B cell (primary cell): Measurements from ENCODE around the gene MAPK9. TPM values are rescaled to one million over a fixed set of nuclear protein-coding genes. Genes with fewer than 3 reads are reported as not detected.

Experiments
- ATAC-seq: fragments of 200-7000 bp; cut with Tn5 transposase; one replicate; pipeline ENCODE4 v1.10.0; 2021; ENCODE audit warnings: low read depth, mild to moderate bottlenecking, moderate number of reproducible peaks, moderate library complexity
- CTCF ChIA-PET: fragments of 350-600 bp; sonication (Branson Sonifier 250); formaldehyde crosslinking; loops from one replicate; lab custom pipeline; 2021; ENCODE audit warnings: antibody characterized with exemption, inconsistent platforms; lab: Charles Lee
- POLR2A ChIA-PET: fragments of 350-600 bp; sonication (Branson Sonifier 250); formaldehyde crosslinking; loops from one replicate; lab custom pipeline; 2021; ENCODE audit warnings: antibody characterized with exemption; lab: Charles Lee
- DNase-seq: peaks from one replicate; pipeline ENCODE4 v3.0.0; 2013
- H2AFZ ChIP-seq: 2 replicates; pipeline ENCODE4 v1.6.1; 2012; ENCODE audit warnings: mild to moderate bottlenecking, low read depth, low read length; ENCODE audit not compliant: insufficient read depth, poor library complexity, severe bottlenecking
- H3K27ac ChIP-seq, 2 donors: 1 replicate in 1 of 2; 2 replicates in 1 of 2; pipeline ENCODE4 v1.5.1; 2012 to 2013; ENCODE audit warnings: low read length in 2 of 2, mild to moderate bottlenecking in 2 of 2, moderate library complexity in 1 of 2
- H3K27me3 ChIP-seq, 4 experiments: fragments of 200-600 bp in 1 of 4; sonication (generic) in 1 of 4; replicated peaks in 1 of 4; 1 replicate in 2 of 4; 2 replicates in 2 of 4; pipeline versions ENCODE4 v1.6.1 to v1.7.0; 2013 to 2016; ENCODE audit warnings: low read length in 3 of 4, mild to moderate bottlenecking in 2 of 4, mixed read lengths in 1 of 4, moderate library complexity in 1 of 4; ENCODE audit not compliant: insufficient read depth in 4 of 4, control insufficient read depth in 3 of 4; ENCODE audit errors: control extremely low read depth in 1 of 4
- H3K36me3 ChIP-seq, 2 experiments: replicated peaks in 1 of 2; 1 replicate in 1 of 2; 2 replicates in 1 of 2; pipeline versions ENCODE4 v1.6.1 to v1.7.1; 2013; ENCODE audit warnings: low read length in 1 of 2; ENCODE audit not compliant: insufficient read depth in 2 of 2, control insufficient read depth in 1 of 2; ENCODE audit errors: control extremely low read depth in 1 of 2, extremely low read depth in 1 of 2
- H3K4me1 ChIP-seq, 2 donors: fragments of 200-600 bp in 1 of 2; sonication (generic) in 1 of 2; 1 replicate in 1 of 2; 2 replicates in 1 of 2; pipeline versions ENCODE4 v1.5.1 to v1.6.1; 2013 to 2017; ENCODE audit warnings: low read length in 2 of 2; ENCODE audit not compliant: control insufficient read depth in 2 of 2, insufficient read depth in 2 of 2
- H3K4me2 ChIP-seq: replicated peaks from 2 replicates; pipeline ENCODE3; 2012; ENCODE audit warnings: mild to moderate bottlenecking, low read depth, low read length; ENCODE audit not compliant: poor library complexity, severe bottlenecking
- H3K4me3 ChIP-seq, 5 experiments: fragments of 200-600 bp in 1 of 5; sonication (generic) in 1 of 5; 1 replicate in 3 of 5; 2 replicates in 2 of 5; pipeline versions ENCODE4 v1.5.1 to v1.7.0; 2011 to 2016; ENCODE audit warnings: low read length in 4 of 5, mild to moderate bottlenecking in 4 of 5, low read depth in 2 of 5, control low read depth in 1 of 5, moderate library complexity in 1 of 5; ENCODE audit not compliant: insufficient read depth in 1 of 5; ENCODE audit errors: control extremely low read depth in 1 of 5, extremely low read depth in 1 of 5
- H3K79me2 ChIP-seq: fragments of 200-600 bp; sonication (generic); one replicate; pipeline ENCODE4 v1.6.0; 2016; ENCODE audit warnings: low read length; ENCODE audit not compliant: control insufficient read depth, insufficient read depth
- H3K9ac ChIP-seq: fragments of 200-600 bp; sonication (generic); 2 replicates; pipeline ENCODE4 v1.6.1; 2017; ENCODE audit warnings: mild to moderate bottlenecking, low read length, moderate library complexity
- H3K9me3 ChIP-seq, 3 donors: one replicate each; pipeline versions ENCODE4 v1.6.1 to v1.7.1; 2013; ENCODE audit warnings: low read length in 2 of 3; ENCODE audit not compliant: control insufficient read depth in 2 of 3, insufficient read depth in 1 of 3; ENCODE audit errors: control extremely low read depth in 1 of 3
- H4K20me1 ChIP-seq: 2 replicates; pipeline ENCODE4 v1.6.0; 2012; ENCODE audit warnings: mild to moderate bottlenecking, low read length; ENCODE audit not compliant: insufficient read depth, control insufficient read depth, poor library complexity, severe bottlenecking
- H3K27ac Mint-ChIP-seq: one replicate; pipeline ENCODE4 v1.8.0; 2021; ENCODE audit warnings: mixed read lengths
- H3K27me3 Mint-ChIP-seq: one replicate; pipeline ENCODE4 v1.8.0; 2021; ENCODE audit warnings: mixed read lengths
- H3K4me1 Mint-ChIP-seq: one replicate; pipeline ENCODE4 v1.8.0; 2021; ENCODE audit warnings: mixed read lengths
- H3K4me3 Mint-ChIP-seq: one replicate; pipeline ENCODE4 v1.8.0; 2021; ENCODE audit warnings: mixed read lengths
- H3K9me3 Mint-ChIP-seq: one replicate; pipeline ENCODE4 v1.8.0; 2022; ENCODE audit warnings: mixed read lengths; ENCODE audit not compliant: insufficient read depth
- EZH2 ChIP-seq: IDR thresholded peaks from 2 replicates; pipeline ENCODE4 v1.6.1; 2012; ENCODE audit warnings: borderline replicate concordance, low read depth, mild to moderate bottlenecking, moderate library complexity, low read length; ENCODE audit not compliant: insufficient read depth, poor library complexity, severe bottlenecking
- WGBS: methylation state at CpG from one replicate; pipeline ENCODE4 v1.1.5; 2013; ENCODE audit warnings: missing lambda C conversion rate; ENCODE audit not compliant: insufficient coverage; 5-methylcytosine and 5-hydroxymethylcytosine counted together
- intact Hi-C: fragments of 100-400 bp; cut with micrococcal nuclease; formaldehyde crosslinking; loops from one replicate; pipeline ENCODE4 v1.10.0; 2022
- polyA minus RNA-seq: library from RNA; depleted of rRNA, polyadenylated mRNA; stranded (reverse); fragments of >200 nt; gene quantifications from 2 replicates; pipeline ENCODE4 v1.2.3, GENCODE V29; 2012
- polyA plus RNA-seq: library from polyadenylated mRNA; depleted of rRNA; stranded (reverse); fragments of >200 nt; gene quantifications from 2 replicates; pipeline ENCODE4 v1.2.3, GENCODE V29; 2012
- total RNA-seq, 2 donors: library from RNA; stranded (reverse); fragments of 120-200 nt in 1 of 2; gene quantifications; 1 replicate in 1 of 2; 2 replicates in 1 of 2; pipeline versions ENCODE4 v1.2.3 to v1.2.4, GENCODE V29; 2013 to 2022
- TF ChIP-seq, protein P1 (sequence below): fragments of 200-600 bp; IDR thresholded peaks from one replicate; pipeline ENCODE4 v1.8.0; 2022; ENCODE audit warnings: antibody characterized with exemption, mild to moderate bottlenecking

Gene MAPK9
- 39.7 and 40.4 TPM in 2 replicates for total RNA-seq
- 21.8 TPM for total RNA-seq (2013)
- 19.7 and 25.1 TPM in 2 replicates for polyA plus RNA-seq
- 22.2 and 29.5 TPM in 2 replicates for polyA minus RNA-seq

DNA sequence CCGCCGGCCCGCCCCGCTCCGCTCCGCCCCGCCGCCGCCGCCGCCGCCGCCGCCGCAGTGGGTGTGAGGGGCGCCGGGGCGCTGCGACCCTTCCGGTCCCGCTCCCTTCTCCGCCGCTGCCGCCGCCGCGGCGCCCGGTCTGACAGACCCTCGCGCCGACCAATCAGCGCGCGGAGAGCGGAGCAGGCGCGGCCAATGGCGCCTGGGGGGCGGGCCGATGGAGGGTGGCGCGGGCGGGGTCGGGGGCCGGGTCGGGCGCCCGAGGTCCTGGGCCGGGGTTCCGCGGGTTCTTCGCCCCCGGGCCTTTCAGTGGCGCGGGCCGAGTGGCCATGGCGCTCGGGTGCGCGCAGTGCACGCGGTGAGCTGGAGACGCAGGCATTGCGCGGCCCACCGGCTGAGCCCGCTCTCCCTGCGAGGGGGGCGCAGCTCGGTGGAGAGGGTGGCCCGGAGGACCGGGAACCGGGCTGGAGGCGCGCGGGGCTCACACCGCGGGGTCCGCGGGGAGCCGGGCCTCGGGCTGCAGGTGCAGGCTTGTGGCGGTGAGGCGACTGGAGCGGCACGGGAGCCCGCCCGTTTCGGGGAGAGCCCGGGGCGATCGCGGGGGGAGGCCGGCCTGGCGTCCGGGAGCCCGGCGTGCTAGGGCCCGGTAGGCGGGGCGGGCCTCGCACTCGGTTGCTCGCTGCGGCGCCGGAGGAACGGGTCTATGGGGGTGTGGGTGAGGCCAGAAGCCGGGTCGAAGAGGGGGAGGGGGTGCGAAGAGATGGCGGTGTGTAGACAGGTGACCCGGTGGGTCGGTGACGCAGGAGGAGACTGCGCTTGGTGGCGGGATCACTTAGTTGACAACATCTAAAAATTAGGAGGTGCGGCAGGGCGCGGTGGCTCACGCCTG, at the start of gene MAPK9:
TSS of gene MAPK9 (minus strand) at position 141 of the 889 bp plus-strand sequence. CDS start 11,522 bp downstream, outside the sequence.
- Mint-ChIP-seq H3K9me3 (no peaks in the 10 kb centered on the region), H3K4me1 (peaks cover 49% of the 10 kb centered on the region), H3K4me3 (peak within 1 kb of the TSS; percentile 92), H3K27ac (peak within 1 kb of the TSS; percentile 94), H3K27me3 (no peaks in the 10 kb centered on the region)
- H4K20me1 ChIP-seq = peaks cover 29% of the 10 kb centered on the region
- H3K4me3 ChIP-seq = peak within 1 kb of the TSS; percentile 21 to 90 (median 81)
- DNase-seq (peak; percentile 90), ATAC-seq (peak; percentile 79)
- H3K9ac ChIP-seq = peak within 1 kb of the TSS; percentile 89
- under 1% methylated on average over 122 of the region's 122 CpGs for WGBS
- peaks cover 32 to 38% of the 10 kb centered on the region in 2 donors for H3K4me1 ChIP-seq
- H3K27ac ChIP-seq = peak within 1 kb of the TSS; percentile 72 to 95
- no peaks in the 10 kb centered on the region for H3K9me3 ChIP-seq
- no peaks in the 10 kb centered on the region for H3K27me3 ChIP-seq
- ChIA-PET POLR2A (interaction anchor here (0.6 to 0.7 kb wide), 3 partner anchors 22 to 590 kb away, joined by 3 read pairs; no protein-coding TSS in a partner anchor), CTCF (interaction anchor here (0.6 to 5.2 kb wide), 14 partner anchors 10 to 426 kb away, joined by 3 to 109 read pairs (median 4); partner anchors contain the start of gene GFPT2)
- peaks cover 47% of the 10 kb centered on the region for H3K79me2 ChIP-seq
- intact Hi-C loops = loop anchor here (1.0 to 5.0 kb wide), 3 partner anchors 61 to 560 kb away; partner anchors contain the start of genes GFPT2, MAML1 and MRNIP
- H3K4me2 ChIP-seq = peak within 1 kb of the TSS; percentile 97
- no peaks in the 10 kb centered on the region for H3K36me3 ChIP-seq
- TF ChIP-seq, protein P1, sequence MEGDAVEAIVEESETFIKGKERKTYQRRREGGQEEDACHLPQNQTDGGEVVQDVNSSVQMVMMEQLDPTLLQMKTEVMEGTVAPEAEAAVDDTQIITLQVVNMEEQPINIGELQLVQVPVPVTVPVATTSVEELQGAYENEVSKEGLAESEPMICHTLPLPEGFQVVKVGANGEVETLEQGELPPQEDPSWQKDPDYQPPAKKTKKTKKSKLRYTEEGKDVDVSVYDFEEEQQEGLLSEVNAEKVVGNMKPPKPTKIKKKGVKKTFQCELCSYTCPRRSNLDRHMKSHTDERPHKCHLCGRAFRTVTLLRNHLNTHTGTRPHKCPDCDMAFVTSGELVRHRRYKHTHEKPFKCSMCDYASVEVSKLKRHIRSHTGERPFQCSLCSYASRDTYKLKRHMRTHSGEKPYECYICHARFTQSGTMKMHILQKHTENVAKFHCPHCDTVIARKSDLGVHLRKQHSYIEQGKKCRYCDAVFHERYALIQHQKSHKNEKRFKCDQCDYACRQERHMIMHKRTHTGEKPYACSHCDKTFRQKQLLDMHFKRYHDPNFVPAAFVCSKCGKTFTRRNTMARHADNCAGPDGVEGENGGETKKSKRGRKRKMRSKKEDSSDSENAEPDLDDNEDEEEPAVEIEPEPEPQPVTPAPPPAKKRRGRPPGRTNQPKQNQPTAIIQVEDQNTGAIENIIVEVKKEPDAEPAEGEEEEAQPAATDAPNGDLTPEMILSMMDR = no peak
- TF ChIP-seq EZH2 = no peak
- H2AFZ ChIP-seq = peak within 1 kb of the TSS; percentile 96

DNA sequence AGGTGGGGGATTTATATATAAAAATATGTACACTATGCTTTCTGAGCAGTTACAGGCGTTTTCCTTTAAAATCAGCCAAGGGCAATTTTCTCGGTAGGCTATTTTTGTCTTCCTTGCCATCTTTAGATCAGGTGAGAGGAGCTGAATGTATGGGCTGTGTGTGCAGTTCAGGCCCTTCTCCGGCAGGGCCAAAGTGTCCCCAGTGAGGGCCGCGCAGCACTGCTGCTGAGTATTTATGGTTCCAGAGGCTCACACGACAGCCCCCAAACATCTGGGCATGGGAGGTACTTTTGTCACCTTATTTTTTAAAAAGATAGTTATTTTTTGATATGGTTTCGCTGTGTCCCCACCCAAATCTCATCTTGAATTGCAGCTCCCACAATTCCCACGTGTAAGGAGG, 49.7 kb upstream of the MAPK9 start:
- Histone ChIP-seq H3K4me2 (no peak overlapping the region), H2AFZ (no peak overlapping the region), H3K9me3 (no peaks in the 10 kb centered on the region), H3K9ac (no peak overlapping the region), H3K27ac (no peak overlapping the region), H3K79me2 (no peaks in the 10 kb centered on the region), H3K27me3 (no peaks in the 10 kb centered on the region), H4K20me1 (no peaks in the 10 kb centered on the region), H3K4me3 (no peak overlapping the region), H3K4me1 (no peaks in the 10 kb centered on the region), H3K36me3 (no peaks in the 10 kb centered on the region)
- intact Hi-C loops = no loop called here
- Mint-ChIP-seq H3K27me3 (peaks cover 29% of the 10 kb centered on the region), H3K9me3 (no peaks in the 10 kb centered on the region), H3K27ac (no peak overlapping the region), H3K4me1 (no peaks in the 10 kb centered on the region), H3K4me3 (no peak overlapping the region)
- DNase-seq (no peak), ATAC-seq (no peak)
- 94% methylated on average over 2 of the region's 8 CpGs for WGBS
- CTCF ChIA-PET = interaction anchor here (3.7 kb wide), 1 partner anchor 13 kb away, joined by 11 read pairs; no protein-coding TSS in a partner anchor
- POLR2A ChIA-PET = no interaction called here
- no peak for TF ChIP-seq EZH2
- TF ChIP-seq, protein P1 = no peak
